HG03196 (cell line): ENCODE results near the gene ZGRF1.
"Not testable (repeated sequence)": the region's sequence is repeated elsewhere in the genome, so short reads cannot be mapped to it uniquely, and the experiment has no call there.

Source experiments
- ATAC-seq: cut with Tn5 transposase; IDR thresholded peaks from one replicate; pipeline ENCODE4 v1.9.1; 2021; ENCODE audit not compliant: unreplicated experiment

Gene ZGRF1

DNA sequence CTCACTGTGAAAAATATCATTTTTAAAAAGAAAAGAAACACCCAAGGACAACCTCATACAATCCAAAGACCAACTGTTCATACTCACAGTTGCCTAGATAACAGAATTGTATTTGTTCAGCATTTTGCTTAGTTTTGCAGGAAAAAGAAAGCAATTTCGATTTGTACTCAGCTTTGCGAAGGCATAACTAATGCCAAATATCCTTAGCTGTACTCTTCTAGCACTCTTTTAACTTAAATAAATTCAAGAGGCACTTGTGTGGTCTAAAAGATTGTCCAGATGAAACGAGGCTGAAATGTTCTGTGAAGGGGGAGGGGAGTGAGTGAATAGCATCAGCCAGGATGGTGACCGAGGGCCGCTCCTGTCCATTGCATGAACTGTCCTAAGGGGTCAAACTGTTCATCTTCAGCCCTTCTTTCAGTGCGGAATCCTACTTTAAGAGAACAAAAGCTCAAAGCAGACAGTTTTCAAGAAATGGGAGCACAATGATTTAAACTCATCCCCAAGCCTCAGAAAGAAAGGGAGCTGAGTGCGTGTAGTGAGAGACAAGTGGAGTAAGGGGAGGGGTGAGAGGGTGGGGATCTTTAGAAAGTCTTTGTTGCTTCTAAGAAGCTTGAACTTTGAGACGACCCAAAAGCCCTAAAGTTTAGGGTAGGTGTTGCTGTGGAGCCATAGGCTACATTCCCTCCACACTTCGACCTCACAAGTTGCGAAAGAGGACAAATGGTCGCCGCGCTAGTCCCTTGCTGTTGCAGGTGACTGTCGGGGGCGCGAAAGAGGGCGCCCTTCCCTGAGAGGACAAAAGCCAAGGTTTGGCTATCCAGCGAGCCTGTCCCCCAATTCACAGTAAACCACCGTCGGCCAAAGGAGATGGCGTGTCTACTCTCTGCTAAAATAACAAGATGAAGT lies 116.8 kb downstream of the ZGRF1 start:
- ATAC-seq, result no peak

DNA sequence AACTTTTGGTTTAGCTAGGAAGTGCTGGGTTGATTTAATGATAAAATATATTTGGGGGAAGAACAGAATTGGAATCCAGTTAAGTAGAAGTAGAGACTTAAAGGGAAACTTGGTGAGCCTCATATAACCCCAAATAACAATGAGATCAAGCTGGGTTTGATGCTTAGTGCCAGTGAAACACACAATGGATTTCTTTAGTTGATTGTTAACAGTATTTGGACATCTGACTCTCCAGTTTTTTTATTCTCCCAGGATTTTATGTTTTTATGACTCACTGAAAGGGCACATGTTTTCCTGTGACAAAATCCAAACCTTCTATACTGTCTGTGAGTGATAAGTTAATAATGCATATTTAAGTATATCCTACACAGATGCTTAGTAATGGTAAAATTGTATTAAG lies 118.0 kb downstream of the ZGRF1 start:
- no peak for ATAC-seq

DNA sequence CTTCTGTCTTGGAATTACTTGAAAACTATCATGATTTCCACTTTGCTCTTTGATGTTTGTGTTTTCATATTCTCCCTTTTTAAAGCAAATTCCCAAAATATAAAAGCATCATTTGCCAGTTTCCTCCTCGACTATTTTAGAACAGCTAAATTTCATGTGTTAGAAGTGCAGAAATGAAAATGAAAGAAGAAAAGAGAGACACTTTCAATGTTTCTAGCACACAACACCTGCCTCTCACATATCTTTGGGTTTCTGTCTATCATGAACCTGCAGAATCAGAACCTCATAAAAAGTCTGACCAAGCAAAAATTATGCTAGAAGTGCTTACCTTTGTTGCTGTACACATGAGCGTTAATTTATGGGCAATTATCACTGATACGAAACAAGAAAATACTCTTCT lies 118.8 kb downstream of the ZGRF1 start:
- no peak for ATAC-seq

DNA sequence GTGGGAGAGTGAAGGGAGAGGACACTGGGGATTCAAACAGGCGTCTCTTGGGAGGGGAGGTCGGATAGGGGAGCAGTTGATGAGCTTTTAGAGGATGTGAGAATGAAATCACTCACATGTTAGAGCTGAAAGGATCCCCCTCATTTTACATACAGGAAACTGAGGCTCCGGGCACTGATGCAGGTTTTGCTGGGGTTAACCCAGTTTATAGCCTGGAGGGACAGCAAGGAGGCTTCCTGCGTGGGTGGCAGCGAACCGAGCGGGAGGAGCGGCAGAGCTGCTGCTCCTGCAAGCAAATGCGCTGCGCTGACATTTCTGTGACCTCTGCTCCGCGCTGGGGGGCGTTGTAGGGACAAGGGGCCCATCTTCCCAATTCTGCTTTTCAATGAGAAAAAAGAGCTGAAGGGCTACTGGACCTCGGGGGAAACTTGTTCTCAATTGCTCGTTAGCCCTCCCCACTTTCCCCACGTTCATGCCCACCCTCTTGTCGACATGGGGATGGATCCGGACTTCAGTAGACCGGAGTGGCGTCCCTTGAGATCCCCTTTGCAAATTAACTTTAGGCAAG lies 119.6 kb downstream of the ZGRF1 start:
- peak; percentile 30 for ATAC-seq

DNA sequence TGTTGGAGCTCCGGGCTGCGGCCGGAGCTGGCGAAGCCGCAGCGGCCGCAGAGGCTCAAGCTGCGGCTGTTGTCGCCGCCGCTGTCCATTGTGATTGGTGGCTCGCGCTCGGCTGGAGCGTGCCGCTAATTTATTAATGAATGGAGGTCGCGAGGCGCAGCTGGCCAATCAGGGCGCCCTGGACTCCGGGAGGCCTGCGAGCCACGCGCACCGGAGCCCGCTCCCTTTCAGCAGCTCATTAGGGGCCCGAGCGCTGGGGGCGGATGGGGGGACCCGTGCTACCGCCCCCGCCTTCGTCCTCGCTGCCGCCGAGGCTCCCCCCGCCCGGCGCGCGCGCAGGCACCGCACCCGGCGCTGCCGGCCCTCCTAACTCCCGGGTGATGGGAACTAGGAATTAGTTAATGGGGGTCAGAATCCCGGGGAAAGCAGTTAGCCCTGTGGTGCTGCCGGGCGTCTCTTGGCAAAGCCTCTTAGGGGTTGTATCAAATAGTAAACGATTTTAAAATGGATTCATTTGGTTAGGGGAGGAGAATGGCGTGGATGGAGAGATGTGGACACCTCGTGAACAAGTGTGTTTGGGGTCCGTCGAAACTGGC lies 120.1 kb downstream of the ZGRF1 start:
- ATAC-seq, result peak; percentile 35

DNA sequence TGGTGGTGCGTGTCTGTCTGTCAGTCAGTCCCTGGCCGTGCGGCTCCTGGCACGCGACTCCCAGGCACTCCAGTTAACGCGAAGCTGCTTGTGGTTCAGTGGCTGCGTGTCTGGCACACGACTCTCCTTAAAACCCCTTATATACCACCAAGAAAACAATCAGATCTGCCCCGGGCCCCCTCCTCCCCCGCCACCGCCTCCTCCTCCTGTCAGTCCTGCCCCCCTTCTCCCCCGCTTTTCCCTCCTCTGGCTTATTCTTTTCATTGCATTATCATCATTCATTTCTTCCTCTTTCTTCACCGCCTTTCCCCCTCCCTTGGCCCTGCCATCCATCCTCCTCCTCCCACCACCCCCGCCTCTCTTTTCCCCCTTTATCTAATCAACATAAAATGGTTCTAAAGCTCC lies 120.6 kb downstream of the ZGRF1 start, which contains the start of gene NEUROG2:
Gene NEUROG2, minus strand, starts transcription at position 115 of the 405 bp plus-strand sequence. CDS start 705 bp downstream, outside the sequence.
- no peak for ATAC-seq

DNA sequence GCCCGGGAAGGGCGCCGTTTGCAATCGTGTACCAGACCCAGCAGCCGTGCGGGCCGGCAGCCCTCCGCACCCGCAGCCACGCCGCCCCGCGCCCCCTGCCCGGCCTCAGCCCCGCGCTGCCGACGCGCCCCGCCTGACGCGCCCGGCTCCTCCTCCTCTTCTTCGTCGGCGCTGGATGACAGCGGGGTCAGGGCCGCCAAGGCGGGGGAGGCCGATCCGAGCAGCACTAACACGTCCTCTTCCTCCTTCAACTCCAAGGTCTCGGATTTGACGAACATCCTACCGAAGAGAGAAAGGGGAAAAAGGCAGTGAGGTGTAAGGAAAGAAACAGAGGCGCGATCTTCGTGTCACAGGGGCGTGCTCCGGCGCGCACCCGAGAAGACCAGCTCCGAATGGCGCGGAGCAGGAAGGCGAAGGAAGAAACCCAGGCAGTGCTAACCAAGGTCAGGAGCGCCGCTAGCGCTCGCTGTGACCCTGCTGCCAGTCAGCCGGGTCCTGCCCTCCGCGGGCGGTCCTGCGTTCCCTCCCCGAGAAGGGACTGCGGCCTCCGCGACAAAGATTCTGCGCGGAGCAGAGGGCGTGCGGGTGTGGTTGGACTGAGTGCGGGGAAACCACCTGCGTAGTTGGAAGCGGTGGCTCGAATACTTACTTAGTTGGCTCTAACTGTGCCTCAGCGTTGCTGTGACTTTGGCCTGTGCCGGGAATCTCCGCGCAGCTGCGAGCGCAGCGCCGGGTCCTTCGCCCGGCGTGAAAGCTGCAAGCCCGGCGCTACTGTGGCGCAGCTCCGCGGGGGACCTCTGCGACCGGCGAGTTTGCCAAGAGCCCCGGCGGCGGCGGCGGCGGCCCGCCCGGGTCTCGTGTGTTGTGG lies 121.3 kb downstream of the ZGRF1 start:
- peak; percentile 22 for ATAC-seq

DNA sequence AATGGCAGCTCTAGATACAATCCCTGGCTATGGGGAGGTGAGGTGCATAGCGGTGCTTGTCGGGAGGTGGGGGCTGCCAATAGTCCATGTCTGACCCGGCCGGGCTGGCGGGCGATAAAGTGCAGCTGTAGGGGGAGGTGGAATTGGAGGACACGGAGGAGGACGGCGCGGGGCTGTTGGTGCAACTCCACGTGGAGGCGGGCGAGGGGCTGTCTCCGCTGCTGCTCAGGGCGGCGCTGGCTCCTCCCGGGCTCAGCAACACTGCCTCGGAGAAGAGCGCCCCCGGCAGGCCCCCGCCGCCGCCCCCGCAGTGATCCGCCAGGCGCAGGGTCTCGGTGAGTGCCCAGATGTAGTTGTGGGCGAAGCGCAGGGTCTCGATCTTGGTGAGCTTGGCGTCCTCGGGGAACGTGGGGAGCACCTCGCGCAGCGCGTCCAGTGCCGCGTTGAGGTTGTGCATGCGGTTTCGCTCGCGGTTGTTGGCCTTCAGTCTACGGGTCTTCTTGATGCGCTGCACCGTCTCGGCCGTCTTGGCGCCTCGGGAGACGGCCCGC lies 122.0 kb downstream of the ZGRF1 start:
- ATAC-seq, result peak; percentile 14

DNA sequence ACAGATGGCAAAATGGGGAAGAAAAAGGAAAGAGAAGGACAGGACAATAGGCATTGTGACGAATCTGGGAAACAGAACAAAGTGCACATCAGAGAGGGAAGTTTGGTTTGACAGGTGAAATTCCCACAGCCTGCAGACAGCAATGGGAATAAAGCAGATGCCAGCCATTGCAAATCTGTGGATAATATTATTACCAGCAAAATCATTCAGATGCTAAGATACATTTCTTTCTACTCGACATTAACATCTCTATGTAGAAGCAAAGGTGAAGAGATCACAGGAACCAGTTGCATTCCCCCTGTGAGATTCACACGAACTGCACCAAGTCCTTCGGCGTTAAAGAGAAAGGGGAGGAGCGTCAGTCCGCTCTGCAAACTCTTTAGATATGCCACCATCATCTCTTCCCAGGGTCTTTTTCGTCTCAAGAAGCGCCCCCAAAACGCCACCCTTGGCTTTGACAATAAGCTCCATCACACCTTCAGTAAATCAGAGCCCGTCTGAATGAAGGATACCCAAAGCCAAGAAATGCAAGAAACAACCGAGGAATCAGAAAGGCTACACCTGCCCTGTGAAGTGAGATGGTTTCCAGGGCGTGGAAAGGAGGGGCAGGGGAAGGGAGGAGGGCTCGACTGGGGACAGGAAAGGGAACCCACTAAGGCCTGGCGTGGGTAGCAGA lies 122.6 kb downstream of the ZGRF1 start:
- ATAC-seq, result peak; percentile 1

DNA sequence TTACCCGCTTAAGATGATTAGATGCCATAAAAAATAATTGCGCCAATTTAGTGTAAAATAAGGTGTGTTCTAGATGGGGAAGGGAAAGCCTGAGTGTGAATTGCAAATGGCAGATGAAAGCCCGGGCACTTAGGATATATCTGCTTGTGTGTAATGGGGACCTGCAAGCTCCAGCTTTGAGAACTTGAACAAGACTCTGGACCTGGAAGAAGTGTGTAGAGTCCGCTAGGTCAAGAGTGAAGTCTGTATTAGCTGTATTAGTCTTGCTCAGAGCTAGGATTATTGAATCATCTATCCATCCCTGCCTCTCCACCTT lies 124.9 kb downstream of the ZGRF1 start:
- ATAC-seq, result no peak

DNA sequence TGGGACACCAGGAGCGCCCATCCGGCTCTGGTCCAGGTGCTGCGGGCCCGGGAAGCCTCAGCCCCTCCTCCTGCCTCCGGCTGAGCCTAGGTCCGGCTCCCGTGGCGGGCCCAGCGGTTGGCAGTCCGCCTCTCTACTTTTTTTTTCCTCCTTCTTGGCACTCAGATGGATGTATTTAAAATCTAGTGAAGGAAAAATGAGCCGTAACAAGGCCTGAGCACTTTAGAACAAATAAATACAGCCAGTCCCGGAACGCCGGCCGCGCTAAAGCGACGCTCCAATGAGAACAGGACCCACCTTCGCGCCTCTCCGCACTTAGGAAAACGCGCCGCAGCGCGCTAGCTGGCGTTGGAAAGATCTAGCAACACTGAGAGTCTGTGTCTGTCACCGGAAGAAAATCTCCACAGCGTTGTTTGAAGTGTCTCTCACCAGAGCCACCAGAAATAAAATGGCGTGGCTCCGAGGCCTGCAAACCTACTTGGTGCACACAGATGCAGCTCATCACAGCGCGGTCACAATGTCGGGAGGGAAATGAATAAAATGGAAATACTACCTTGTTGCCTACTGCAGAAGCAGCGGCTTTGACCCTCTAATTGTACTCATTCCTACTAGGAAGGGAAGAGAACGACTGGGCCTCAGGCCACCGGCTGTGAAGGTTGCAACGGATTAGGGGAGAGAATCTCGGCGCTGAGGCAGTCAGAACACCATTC lies 125.5 kb downstream of the ZGRF1 start:
- ATAC-seq, result no peak

DNA sequence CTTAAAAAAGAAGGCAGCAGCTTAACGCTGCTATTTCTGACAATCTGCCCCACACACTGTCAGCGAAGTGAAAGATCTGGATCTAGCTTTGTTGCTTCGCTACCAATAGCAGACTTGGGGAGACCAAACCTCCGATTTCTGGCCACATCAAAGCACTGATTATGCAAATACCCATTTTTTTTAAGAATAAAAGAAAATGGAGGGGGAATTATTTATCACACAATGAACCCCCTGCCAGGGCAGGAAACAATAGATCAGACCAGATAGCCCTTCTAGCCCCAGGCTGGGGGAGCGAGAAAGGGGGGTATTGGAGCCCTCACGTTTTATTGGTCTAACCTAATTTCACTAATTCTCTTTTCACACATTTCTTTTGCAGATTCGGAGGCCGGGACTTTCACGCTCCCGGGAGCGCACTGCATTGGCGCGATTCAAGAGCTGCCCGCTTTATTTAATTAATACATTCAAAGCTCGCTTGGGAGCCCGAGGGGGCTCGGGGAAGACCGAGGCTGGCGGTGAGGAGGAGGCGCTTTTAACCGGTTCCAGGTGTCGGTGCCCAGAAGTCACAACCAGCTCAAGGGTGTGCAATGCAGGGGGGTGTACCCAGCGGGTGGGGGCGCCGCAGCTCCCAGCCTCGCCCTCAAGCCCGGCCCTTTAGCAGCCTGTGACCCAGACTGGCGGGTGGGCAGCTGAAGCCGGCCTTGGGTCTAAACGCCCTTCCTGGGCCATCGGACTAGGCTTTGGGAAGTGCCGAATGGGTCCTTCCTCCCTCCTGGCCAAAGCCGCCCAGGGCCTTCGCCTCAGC lies 126.2 kb downstream of the ZGRF1 start:
- no peak for ATAC-seq

DNA sequence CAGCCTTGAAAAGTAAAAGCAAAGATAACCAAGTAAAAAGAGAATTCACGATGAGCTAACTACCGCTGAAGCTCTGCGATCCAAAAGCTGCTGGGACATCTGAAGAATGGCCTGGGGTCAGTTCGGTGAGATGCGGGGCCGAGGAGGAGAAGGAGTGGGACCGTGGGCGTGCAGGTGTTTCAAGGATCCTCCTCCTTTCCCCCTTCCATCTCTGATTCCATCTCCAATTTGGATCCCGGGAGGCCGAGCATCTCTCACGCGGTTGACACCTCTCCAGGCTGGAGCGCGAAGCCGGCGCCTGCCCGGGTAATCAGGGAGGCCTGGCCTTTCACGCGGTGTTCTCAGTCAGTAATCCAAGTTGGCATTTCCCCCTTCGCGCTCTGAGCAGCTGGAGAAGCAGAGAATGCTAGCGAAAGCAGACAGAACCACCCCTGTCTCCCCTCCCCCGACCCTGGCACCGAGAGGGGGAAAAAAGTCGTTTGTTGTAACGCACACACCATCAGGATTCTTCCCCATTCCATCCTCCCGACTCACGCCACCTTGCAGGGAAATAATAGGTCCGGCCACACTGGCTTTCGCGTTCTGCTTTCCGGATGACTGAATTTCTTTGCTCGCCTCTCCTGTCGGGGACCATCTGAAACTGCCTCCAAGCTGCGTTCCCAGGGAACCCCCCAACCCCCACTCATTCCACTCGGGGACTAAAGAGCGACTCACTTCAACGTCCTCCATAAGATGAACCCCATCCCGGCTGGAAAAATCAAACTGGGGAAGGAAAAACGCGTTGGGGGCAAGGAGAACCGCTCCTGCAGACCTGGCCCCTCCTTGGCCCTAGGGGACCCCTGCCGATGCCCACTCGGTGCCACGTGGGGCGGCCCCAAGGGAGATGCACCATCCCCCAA lies 127.2 kb downstream of the ZGRF1 start:
- no peak for ATAC-seq

DNA sequence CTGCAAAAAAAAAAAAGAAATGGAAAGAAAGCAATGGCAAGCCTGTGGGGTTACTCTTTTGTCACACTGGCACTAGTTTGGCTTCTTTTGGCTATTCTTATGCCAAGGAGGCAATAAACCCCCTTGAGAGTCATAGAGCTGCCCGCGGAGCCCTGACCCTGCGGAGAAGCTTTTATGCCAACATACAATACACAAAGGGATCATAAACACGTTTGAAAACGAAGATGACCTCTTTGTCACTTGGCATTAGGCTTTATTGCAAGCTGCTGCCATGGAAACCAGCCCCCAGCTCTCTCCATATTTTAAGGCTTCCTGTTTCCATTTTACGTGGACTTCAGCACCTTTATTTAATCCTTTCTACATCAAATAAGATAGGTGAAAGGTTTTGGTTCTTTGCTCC lies 128.4 kb downstream of the ZGRF1 start:
- ATAC-seq, result no peak

DNA sequence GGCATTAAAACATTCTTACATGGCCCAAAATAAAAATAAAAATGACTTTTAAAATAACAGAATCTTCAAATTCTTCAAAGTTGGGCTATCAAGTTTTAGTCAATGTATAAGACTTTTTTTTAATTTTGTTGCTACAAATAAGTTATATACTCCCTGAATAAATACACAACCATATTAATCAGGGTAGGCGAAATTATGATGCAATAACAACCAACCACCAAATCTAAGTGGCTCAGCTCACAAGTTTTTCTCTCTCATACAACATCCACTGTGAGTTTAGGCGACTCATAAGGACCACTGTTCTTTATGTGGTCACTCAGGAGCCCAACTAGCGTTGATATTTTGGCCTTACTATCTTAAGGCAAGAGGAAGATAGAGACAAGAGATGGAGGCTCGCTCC lies 131.9 kb downstream of the ZGRF1 start:
- no peak for ATAC-seq

DNA sequence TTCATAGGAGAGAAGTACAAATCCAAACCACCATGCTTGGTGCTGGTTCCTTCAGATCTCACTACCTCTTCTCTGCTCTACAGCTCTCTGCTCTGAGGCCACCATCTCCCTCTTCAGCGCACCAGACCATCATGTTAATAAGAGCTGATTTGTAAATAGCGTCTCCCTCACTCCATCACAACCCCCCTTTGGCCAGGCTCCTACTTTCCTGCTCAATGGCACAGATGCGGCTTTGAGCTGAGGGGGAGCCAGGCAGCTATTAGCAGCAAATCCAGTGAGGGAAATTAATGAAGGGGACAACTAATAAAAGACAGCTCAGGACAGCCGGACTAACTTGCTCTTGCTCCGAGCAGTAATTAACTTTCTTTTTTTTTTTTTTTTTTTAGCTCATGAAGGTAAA lies 133.8 kb downstream of the ZGRF1 start:
- no peak for ATAC-seq

DNA sequence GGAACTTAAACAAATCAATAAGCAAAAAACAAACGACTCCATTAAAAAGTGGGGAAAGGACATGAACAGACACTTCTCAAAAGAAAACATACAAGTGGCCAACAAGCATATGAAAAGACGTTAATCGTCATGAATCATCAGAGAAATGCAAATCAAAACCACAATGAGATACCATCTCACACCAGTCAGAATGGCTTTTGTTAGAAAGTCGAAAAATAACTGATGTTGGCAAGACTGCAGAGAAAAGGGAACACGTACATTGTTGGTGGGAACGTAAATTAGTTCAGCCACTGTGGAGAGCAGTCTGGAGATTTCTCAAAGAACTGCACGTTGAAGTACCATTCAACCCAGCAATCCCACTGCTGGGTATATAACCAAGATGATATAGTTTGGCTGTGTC lies 144.4 kb downstream of the ZGRF1 start:
- no peak for ATAC-seq

DNA sequence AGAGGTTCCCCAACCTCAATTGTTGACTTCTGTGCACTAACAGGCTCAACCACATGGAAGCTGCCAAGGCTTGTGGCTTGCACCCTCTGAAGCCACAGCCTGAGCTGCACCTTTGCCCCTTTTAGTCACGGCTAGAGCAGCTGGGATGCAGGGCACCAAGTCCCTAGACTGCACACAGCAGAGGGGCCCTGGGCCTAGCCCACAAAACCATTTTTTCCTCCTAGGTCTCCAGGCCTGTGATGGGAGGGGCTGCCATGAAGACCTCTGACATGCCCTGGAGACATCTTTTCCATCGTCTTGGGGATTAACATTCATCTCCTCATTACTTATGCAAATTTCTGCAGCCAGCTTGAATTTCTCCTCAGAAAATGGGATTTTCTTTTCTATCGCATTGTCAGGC lies 145.9 kb downstream of the ZGRF1 start:
- not testable (repeated sequence) for ATAC-seq
